ENCODE results near the gene NR2C2.

Gene NR2C2

GRCh38 chr3:15063656-15064286, 116.4 kb downstream of the NR2C2 start:
- no peak for DNase-seq (ENCODE audit: low read depth)

DNA sequence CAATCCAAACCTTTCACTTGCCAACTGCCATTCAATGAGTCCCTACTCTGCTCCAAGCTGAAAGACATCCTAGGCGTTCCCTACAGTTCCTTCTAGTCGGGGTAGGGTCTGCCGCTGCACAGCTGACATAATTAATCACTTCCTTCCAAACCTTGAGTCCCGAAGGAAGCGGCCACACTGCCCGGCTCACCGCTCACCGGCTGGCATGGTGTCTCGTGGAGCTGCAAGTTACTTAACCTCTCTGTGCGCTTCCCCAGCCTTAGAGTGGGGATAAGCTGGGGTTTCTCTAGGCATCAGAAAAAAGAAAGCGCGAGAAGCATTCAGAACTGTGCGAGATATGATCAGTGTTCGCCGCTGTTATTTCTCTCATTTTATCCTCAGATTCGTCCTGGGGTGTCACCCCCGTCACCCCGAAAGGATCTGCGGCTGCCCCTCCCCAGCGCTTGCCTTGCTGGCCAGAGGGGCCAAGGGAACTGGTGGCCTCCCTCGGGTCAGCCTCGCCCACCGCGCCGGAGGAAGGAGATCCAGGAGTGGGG, 117.0 kb downstream of the NR2C2 start:
- DNase-seq (ENCODE audit: low read depth): no peak

DNA sequence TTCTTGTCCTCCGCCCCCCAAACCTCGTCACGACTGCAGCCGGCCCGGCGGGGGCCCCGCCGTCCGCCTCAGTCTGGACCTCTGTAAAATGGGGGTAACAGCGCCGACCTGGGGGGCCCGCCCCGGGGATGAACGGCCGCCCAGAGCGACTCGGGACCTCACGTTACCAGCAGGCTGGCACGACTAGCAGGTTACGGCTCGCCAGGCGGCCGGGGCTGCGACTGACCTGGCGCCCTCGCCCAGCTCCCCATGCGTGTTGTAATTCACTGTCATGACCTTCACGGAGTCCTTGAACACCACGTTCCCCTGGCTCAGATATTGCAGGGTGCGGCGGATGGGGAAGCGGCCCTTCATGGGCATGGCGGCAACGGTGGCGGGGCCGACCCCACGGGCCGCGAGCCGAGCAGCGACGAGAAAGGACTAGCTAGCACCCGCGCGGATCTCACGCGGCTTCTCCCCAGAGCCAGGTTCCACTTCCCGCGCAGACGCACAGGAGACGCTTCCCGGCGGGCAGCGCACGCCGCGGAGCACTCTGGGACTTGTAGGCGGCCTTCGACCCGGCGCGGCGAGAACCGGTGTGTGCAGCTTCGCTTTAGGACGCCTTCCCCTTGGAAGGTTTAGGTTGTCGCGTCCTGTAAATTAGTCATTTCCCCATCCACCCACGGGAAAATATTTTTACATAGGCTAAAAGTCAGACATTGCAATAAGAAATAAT, 117.6 kb downstream of the NR2C2 start, which contains the start of gene MRPS25:
TSS of gene MRPS25 (minus strand) at position 481 of the 715 bp plus-strand sequence. CDS start at position 360, 121 bp downstream.
- DNase-seq (ENCODE audit: low read depth): peak; percentile 66

- no peak for DNase-seq (ENCODE audit: low read depth)
Measured at GRCh38 chr3:15065550-15066007, 118.2 kb downstream of the NR2C2 start.

- DNase-seq (ENCODE audit: low read depth): no peak
Measured at GRCh38 chr3:15066467-15066866, 119.1 kb downstream of the NR2C2 start.

- no peak for DNase-seq (ENCODE audit: low read depth)
Measured at GRCh38 chr3:15069441-15069840, 122.1 kb downstream of the NR2C2 start.

DNA sequence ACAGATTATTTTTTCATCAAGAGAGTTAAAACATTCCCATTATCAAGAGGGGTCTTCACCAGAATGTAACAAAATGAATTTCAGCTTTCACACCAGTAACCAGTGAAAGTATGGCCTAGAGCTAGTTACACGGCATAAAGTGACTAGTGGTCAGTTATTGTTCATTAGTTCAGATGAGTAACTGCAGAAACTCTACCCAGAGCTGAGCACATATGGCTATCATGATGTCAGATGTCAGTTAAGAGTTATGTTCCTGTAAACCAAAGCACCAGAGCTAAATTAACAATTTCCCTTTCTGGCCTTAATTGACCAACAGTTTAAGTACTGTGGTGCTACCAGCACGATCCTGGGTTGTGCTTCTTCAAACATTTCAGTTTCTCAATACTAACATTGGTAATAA, 124.3 kb downstream of the NR2C2 start:
- no peak for DNase-seq (ENCODE audit: low read depth)

DNA sequence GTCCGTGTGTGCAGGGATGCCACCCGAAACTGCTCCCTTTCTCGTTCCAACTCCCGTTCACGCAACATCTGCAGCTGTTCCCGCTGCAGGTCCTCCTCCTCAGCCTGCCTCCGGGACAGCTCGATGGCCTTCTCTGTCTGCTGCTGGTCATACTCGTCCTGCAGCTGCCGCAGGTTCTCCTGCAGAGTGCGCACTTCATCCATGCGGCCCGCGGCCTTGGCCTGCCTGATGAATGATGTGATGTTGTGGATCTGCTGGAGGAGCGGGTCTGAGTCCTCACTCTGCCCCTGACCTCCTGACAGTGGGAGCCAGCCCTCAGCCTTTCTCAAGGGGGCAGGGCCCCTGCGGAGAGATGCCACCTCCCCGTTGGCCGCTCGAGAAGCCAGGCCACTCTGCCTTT, 127.1 kb downstream of the NR2C2 start:
- no peak for DNase-seq (ENCODE audit: low read depth)

GRCh38 chr3:15079091-15079490, 131.7 kb downstream of the NR2C2 start:
- DNase-seq (ENCODE audit: low read depth): no peak

- DNase-seq (ENCODE audit: low read depth): no peak
Measured at GRCh38 chr3:15081960-15082664, 134.7 kb downstream of the NR2C2 start.

GRCh38 chr3:15083252-15083651, 135.9 kb downstream of the NR2C2 start:
- DNase-seq (ENCODE audit: low read depth): no peak

- DNase-seq (ENCODE audit: low read depth): no peak
Measured at GRCh38 chr3:15086263-15086662, 138.9 kb downstream of the NR2C2 start.

GRCh38 chr3:15086699-15087098, 139.3 kb downstream of the NR2C2 start:
- DNase-seq (ENCODE audit: low read depth): no peak

DNA sequence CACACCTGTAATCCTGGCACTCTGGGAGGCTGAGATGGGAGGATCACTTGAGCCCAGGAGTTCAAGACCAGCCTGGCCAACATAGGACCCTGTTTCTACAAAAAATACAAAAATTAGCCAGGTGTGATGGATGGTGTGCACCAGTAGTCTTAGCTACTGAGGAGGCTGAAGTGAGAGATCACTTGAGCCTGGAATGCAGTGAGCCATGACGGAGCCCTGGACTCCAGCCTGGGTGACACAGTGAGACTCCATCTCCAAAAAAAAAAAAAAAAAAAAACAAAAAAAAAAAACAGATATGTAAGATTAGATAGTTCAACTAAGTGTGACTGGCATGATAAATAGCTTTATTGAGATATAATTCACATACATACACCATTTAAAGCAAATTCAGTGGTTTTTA, 141.8 kb downstream of the NR2C2 start:
- no peak for DNase-seq (ENCODE audit: low read depth)

- DNase-seq (ENCODE audit: low read depth): no peak
Measured at GRCh38 chr3:15091575-15091974, 144.2 kb downstream of the NR2C2 start.

DNA sequence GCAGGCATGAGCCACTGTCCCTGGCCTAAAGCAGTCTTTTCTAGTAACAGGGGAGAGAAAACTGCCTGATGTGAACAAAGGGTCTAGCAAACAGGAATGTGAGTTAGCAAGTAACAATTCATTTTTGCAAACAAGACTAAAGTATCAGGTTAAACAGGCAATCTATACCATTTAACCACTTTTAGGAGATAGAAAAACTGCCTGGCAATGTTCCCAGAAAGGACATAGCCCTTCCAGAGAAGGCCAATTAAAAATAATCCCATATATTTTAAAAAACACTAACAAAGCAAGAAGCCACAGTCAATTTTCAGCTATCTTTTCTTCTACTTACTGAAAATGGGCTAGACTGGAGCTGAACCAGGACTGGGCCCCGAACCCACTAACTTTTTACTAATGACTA, 145.3 kb downstream of the NR2C2 start:
- DNase-seq (ENCODE audit: low read depth): no peak

DNA sequence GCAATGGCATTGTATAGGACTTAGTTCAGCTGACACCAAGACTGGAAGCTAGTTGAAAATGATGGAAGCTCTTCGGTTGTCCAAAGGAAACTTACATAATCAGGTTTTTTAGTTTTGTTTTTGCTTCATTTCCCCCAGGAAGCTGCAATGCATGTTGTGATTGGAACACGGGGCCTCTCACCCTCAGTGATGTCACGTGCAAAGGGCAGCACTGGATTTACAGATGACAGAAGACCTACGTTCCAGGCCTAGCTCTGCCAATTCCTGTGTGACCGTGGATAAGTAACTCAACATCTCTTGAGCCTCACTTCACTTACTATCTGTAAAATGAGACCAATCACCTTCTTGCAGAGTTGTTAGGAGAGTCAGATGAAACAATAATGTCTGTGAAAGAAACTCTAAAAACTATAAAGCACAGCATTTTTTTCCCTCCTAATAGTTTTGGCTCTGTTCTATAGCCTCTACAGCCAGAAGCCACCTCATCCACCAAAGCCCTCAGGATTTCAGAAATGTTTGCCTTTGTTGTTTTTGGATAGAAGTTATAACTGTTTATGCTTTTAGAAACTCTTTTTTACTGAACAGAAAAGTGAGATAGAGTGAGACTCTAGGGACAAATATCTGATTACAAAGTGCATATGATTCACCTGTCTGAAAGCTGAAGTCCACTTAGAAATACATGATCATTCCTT, 146.9 kb downstream of the NR2C2 start:
- no peak for DNase-seq (ENCODE audit: low read depth)

DNA sequence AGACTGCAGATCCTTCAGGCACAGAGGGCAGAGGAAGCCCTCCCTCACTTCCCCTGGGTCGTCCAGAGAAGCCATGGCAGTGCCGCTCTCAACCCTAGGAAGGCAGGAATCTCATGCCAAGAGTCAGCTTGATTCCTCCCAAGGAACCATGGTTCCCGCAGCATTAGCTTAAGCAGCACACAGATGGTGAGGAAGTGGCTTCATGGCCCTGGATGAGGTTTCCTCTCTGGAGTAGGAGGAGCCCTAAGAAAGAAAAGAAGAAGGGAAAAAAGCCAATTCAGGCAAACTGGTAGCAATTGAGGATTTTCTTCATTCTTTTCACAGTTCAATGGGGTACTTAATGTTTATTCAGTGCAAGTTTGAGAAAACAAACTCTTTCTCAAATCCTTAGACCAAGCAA, 148.7 kb downstream of the NR2C2 start:
- no peak for DNase-seq (ENCODE audit: low read depth)

GRCh38 chr3:15097891-15098290, 150.5 kb downstream of the NR2C2 start:
- no peak for DNase-seq (ENCODE audit: low read depth)
